Subcutaneous preadipocyte (primary cell): ENCODE results near the gene ZNF740. TPM values are rescaled to one million over a fixed set of nuclear protein-coding genes. Genes with fewer than 3 reads are reported as not detected.

Experiments
- small RNA-seq: library from RNA; depleted of rRNA; stranded (forward); fragments of <200 nt; gene quantifications from one replicate; pipeline ENCODE3, GENCODE V24; 2012
- total RNA-seq: library from RNA; depleted of rRNA; stranded (reverse); fragments of >200 nt; gene quantifications from 2 replicates; pipeline ENCODE4 v1.2.3, GENCODE V29; 2012

Gene ZNF740, protein sequence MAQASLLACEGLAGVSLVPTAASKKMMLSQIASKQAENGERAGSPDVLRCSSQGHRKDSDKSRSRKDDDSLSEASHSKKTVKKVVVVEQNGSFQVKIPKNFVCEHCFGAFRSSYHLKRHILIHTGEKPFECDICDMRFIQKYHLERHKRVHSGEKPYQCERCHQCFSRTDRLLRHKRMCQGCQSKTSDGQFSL
- total RNA-seq, result 9.9 and 17.2 TPM in 2 replicates

DNA sequence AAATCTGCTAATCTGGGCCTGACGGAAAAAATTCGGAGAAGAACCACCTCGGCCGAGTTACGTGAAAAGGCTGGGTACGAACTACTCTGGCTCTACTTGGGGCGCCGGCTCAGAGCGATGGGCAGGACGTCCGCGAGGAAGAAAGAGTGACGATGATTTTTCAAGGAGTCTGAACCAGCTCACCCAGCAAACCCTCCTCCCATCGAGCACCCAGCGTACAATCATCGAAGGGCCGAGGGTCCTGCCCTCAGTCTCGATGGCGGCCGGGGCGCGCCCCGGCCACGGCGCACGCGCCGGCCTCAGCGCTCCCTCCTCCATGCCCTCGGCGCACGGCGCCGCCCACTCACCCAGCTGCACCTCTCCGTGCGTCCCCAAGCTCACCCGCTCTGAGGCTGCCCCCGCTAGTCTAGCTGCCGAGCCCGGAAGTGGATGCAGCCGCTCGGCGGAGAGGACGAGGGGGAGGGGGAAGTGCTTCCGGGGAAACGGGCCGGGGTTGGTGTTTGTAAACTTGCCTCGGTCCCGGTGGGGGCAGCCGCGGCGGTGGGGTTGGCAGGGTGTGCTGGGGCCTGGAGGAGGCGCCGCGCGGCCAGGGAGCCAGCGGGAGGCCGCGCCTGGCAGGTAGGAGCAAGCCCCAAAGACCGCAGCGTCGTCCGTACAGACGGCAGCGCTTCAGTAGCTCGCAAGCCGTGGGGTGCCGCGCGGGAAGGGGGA lies at the start of gene ZNF740, which contains the start of gene CSAD:
Gene ZNF740, plus strand, starts transcription at position 503 of the 711 bp plus-strand sequence. CDS start 1,262 bp downstream, outside the sequence.
Gene CSAD, minus strand, starts transcription at position 706 of the 711 bp plus-strand sequence. CDS start 7,455 bp downstream, outside the sequence.

DNA sequence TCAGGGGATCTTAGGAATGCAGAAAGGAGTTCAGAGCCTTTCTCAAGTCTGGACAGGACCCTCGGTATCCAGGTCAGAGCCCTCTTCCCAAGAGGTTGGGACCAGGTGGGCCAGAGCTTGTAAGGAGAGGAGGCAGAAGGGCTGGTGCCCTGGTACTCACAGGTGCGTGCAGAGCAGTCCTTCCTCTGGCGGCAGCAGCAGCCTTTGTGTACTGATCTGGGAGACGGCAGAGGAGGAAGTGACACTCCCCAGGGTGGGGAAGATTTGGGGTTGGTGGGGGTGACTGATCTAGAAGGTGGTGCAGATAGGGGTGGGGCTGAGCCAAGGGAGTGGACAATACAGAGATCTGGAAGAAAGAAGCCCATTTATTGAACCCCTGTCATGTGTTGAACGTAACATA lies 26.5 kb downstream of the ZNF740 start, which contains the start of gene ITGB7:
Gene ITGB7, minus strand, starts transcription at position 210 of the 400 bp plus-strand sequence. CDS start 6,808 bp downstream, outside the sequence.

DNA sequence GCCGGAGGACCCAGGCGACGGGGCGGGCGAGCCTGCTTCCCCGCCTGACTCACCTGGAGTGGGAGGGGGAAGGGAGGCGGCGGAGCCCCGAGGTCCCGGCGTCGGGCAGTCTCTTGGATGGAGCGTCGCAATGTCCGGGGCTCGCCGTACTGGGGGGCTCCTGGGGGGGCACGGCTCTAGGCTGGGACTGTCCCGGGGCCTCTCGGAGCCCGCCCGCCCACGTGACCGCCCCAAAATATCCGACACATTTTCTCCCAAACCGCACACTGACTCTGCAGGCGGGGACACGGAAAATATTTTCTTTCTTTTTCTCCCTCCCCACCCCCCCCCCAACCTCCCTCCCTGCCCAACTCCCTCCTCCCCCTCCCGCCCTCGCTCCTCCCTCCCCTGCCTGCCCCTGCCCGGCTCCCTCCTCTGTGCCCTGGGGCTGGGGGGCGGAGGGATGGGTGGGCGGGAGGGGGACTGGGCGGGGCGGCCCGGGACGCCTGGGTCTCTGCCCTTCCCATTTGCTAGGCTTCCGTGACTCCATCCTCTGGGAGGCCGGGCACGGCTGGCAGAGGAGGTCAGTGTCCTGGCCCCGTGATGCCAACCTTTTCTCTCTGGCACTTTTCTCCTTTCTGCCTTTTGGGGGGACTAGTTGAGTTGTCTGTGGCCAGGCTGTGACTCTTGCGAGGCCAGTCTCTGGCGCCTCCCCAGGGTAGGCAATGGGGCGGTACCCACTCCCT lies 51.6 kb downstream of the ZNF740 start, which contains the start of gene RARG:
Gene RARG, minus strand, starts transcription at position 289 of the 725 bp plus-strand sequence. CDS start 4,664 bp downstream, outside the sequence.

Small RNA genes lying within 50 kb of the gene (small RNA-seq; reads per million reads assigned to genes)
- gene HIGD1AP1, result not detected
- not detected for gene RNU6-333P

Other genes starting within 250 kb of the ZNF740 start
- 2.2 and 3.1 TPM in 2 replicates for gene KRT18, start 231.6 kb upstream of the ZNF740 start, total RNA-seq
- 1,019 and 1,340 TPM in 2 replicates for gene EIF4B, start 174.3 kb upstream of the ZNF740 start, total RNA-seq
- 106 and 116 TPM in 2 replicates for gene TNS2, start 130.7 kb upstream of the ZNF740 start, total RNA-seq
- gene SPRYD3, start 101.3 kb upstream of the ZNF740 start, total RNA-seq, result 26.8 and 33.8 TPM in 2 replicates
- 399 and 790 TPM in 2 replicates for gene IGFBP6, start 83.1 kb upstream of the ZNF740 start, total RNA-seq
- gene SOAT2, start 77.2 kb upstream of the ZNF740 start, total RNA-seq, result under 0.01 TPM in 1 of 2 replicates, not detected in the other
- 8.1 and 10.0 TPM in 2 replicates for gene CSAD, start 203 bp downstream of the ZNF740 start, total RNA-seq
- 0.78 and 1.1 TPM in 2 replicates for gene ITGB7, start 26.5 kb downstream of the ZNF740 start, total RNA-seq
- gene RARG, start 51.5 kb downstream of the ZNF740 start, total RNA-seq, result 26.8 and 29.7 TPM in 2 replicates
- 6.2 and 14.1 TPM in 2 replicates for gene ESPL1, start 87.6 kb downstream of the ZNF740 start, total RNA-seq
- gene PFDN5, start 114.8 kb downstream of the ZNF740 start, total RNA-seq, result 175 and 338 TPM in 2 replicates
- gene MYG1, start 119.0 kb downstream of the ZNF740 start, total RNA-seq, result 44.8 and 56.7 TPM in 2 replicates
- gene AAAS, start 140.9 kb downstream of the ZNF740 start, total RNA-seq, result 44.5 and 62.0 TPM in 2 replicates
- gene SP7, start 155.6 kb downstream of the ZNF740 start, total RNA-seq, result not detected in 2 replicates
- gene SP1, start 199.5 kb downstream of the ZNF740 start, total RNA-seq, result 33.4 and 51.8 TPM in 2 replicates
- not detected in 2 replicates for gene AMHR2, start 243.1 kb downstream of the ZNF740 start, total RNA-seq